Chondrocyte (in vitro differentiated cells): ENCODE measurements around the gene KCND1. TPM values are rescaled to one million over a fixed set of nuclear protein-coding genes. Genes with fewer than 3 reads are reported as not detected.

Source experiments
- DNase-seq: peaks from one replicate; pipeline ENCODE4 v3.0.0; 2021; ENCODE audit warnings: mixed read lengths, low spot score
- H3K27ac Mint-ChIP-seq: one replicate; pipeline ENCODE4 v1.8.0; 2021; ENCODE audit warnings: mild to moderate bottlenecking, moderate library complexity, mixed read lengths; ENCODE audit not compliant: unreplicated experiment
- H3K27me3 Mint-ChIP-seq: 2 replicates; pipeline ENCODE4 v1.8.0; 2021; ENCODE audit warnings: low read depth, mixed read lengths
- H3K36me3 Mint-ChIP-seq: 2 replicates; pipeline ENCODE4 v1.8.0; 2021; ENCODE audit warnings: low read depth, mixed read lengths
- H3K4me1 Mint-ChIP-seq: 2 replicates; pipeline ENCODE4 v1.8.0; 2021; ENCODE audit warnings: low read depth, mild to moderate bottlenecking, mixed read lengths
- H3K4me3 Mint-ChIP-seq: one replicate; pipeline ENCODE4 v1.8.0; 2021; ENCODE audit warnings: mild to moderate bottlenecking, moderate library complexity, mixed read lengths; ENCODE audit not compliant: unreplicated experiment
- H3K9me3 Mint-ChIP-seq: 2 replicates; pipeline ENCODE4 v1.8.0; 2021; ENCODE audit warnings: low read depth, mixed read lengths
- CTCF ChIP-seq: fragments of 200-600 bp; sonication (generic); IDR thresholded peaks from 2 replicates; pipeline ENCODE4 v1.5.0; 2021; ENCODE audit warnings: antibody characterized with exemption, mild to moderate bottlenecking, moderate library complexity
- total RNA-seq: library from RNA; stranded (reverse); gene quantifications from 3 replicates; pipeline ENCODE4 v1.2.1, GENCODE V29; 2021

KCND1 gene
- total RNA-seq, 1 donor from 2014 or later, result 1.7 TPM

DNA sequence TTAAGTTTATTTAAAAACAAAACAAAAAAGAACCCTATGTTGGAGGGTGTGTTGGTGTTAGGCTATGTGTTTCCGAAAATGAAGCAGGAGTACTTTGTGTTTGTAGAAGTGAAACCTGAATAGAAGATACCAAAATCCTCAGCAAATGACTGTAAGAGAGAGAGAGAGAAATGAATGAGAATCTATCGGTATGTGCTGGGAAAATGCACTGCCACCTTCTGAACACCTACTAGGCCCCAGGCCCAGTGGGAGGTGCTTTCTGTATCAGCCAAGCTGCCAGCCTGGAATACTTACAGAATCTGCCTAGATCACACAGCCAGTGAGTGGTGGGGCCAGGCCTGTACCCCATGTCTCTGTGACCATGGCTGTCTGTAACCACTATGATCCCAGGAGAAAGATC, 37.9 kb downstream of the KCND1 start:
- DNase-seq, result no peak
- Mint-ChIP-seq H3K36me3 (peaks cover 10% of the 10 kb centered on the region), H3K4me1 (no peaks in the 10 kb centered on the region), H3K27me3 (no peaks in the 10 kb centered on the region), H3K27ac (no peak overlapping the region), H3K9me3 (peaks cover 6% of the 10 kb centered on the region), H3K4me3 (no peak overlapping the region)
- no peak for TF ChIP-seq CTCF

GRCh38 chrX:48927736-48928382, 43.8 kb downstream of the KCND1 start:
- Mint-ChIP-seq H3K4me1 (no peaks in the 10 kb centered on the region), H3K9me3 (peaks cover 6% of the 10 kb centered on the region), H3K4me3 (no peak overlapping the region), H3K27me3 (no peaks in the 10 kb centered on the region), H3K36me3 (peaks cover 12% of the 10 kb centered on the region), H3K27ac (no peak overlapping the region)
- no peak for DNase-seq
- TF ChIP-seq CTCF, result no peak

- Mint-ChIP-seq H3K4me1 (no peaks in the 10 kb centered on the region), H3K36me3 (peaks cover 12% of the 10 kb centered on the region), H3K4me3 (no peak overlapping the region), H3K27ac (no peak overlapping the region), H3K27me3 (no peaks in the 10 kb centered on the region), H3K9me3 (peaks cover 5% of the 10 kb centered on the region)
- no peak for DNase-seq
- TF ChIP-seq CTCF, result no peak
These were observed 44.5 kb downstream of the KCND1 start for GRCh38 chrX:48927123-48927522.

DNA sequence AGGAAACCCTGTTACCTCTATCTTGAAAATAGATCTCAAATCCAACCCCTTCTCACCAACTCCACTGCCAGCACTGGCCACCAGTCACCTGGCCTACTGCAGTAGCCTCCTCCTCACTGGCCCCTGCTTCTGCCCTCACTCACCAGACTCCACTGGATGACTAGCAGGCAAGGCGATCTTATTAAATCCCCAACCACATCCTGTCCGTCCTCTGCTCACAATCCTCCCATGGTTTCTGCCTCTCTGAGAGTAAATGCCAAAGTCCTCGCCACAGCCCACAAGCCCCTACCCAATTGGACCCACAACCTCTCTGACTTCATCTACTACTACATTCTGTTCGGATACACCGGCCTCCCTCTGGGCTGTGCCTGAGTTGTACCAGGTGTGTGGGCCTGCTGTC, 47.4 kb downstream of the KCND1 start:
- no peak overlapping the region for H3K4me3 Mint-ChIP-seq

DNA sequence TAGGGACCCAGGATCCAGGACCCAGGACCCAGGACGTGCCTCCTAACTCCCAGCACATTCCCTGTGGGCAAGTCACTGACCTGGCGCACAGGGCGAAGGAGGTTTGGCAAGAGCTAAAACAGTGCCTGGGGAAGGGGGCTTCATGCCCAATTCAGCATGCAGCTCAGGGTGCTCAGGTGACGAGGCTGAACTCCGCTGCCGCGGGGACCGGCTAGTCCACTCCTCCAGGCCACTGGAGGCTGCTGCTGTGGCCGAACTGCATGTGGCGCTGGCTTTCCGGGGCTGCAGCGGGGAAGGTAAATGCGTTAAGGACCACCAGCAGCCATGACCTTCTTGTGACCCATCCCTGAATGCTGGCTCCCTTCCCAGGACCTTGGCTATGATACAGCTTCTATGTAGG, 47.9 kb downstream of the KCND1 start:
- H3K36me3 Mint-ChIP-seq, result peaks cover 10% of the 10 kb centered on the region
- H3K4me3 Mint-ChIP-seq, result no peak overlapping the region
- no peak overlapping the region for H3K27ac Mint-ChIP-seq
- H3K9me3 Mint-ChIP-seq, result peaks cover 5% of the 10 kb centered on the region
- H3K27me3 Mint-ChIP-seq, result no peaks in the 10 kb centered on the region
- peaks cover 16% of the 10 kb centered on the region for H3K4me1 Mint-ChIP-seq
- TF ChIP-seq CTCF, result no peak
- DNase-seq, result no peak

More for the DNA sequence above, 47.4 kb downstream of the KCND1 start:
- H3K4me1 Mint-ChIP-seq, result peaks cover 13% of the 10 kb centered on the region
- no peaks in the 10 kb centered on the region for H3K27me3 Mint-ChIP-seq
- H3K9me3 Mint-ChIP-seq, result peaks cover 5% of the 10 kb centered on the region
- peak overlapping the region; percentile 36 for H3K27ac Mint-ChIP-seq
- no peak for DNase-seq
- peaks cover 10% of the 10 kb centered on the region for H3K36me3 Mint-ChIP-seq
- TF ChIP-seq CTCF, result no peak
